HG02798 (cell line): ENCODE data around the gene CD244.

Source experiments
- ATAC-seq: cut with Tn5 transposase; IDR thresholded peaks from one replicate; pipeline ENCODE4 v1.9.1; 2021; ENCODE audit warnings: mild to moderate bottlenecking; ENCODE audit not compliant: unreplicated experiment, poor library complexity

The CD244 gene

DNA sequence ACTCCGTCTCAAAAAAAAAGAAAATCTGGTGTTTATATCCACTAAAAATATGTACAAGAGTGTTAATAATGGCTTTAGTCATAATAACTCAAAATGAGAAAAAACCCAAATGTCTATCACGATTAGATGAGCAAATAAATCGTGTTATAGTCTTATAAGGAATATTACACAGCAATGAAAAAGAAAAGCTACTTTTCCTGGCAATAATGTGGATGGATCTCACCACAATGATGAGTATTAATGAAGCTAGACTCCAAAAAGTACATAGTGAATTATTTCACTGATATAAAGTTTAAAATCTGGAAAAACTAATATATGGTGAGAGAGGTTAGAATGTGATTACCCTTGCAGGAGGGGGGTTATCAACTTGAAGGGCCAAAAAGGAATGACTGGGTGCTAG, 9.7 kb downstream of the CD244 start:
- ATAC-seq = no peak

DNA sequence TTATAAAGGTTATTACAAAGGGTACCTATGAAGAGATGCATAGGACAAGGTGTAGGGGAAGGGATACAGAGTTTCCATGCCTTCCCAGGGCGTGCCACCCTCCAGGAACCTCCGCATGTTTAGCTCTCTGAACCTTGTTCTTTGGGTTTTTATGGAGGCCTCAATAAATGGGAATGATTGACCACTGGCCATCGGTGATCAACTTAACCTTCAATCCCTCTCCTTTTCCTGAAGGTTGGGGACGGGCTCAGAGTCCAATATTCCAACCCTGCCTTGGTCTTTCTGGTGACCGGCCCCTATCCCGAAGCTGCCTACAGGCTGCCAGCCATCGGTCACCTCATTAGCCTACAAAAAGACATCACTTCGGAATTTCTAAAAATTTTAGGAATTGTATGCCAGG, 11.7 kb downstream of the CD244 start:
- no peak for ATAC-seq

DNA sequence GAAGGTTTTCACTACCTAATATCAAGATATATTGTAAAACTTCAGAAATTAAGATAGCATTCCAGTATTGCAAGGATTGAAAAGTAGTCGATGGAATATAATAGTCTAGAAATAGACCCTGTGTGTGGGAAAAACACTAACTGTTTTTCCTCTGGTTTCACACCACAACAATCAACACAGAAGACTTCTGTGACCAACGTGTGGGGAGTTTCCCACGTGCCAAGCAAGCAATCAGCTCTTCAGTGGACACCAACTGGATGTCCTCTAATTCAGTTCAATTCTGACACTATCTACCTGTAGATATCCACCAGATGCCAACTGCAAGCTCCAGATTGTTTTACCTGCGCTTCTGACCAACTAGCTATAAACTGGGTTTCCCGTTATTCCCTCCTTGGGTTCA, 12.1 kb downstream of the CD244 start:
- ATAC-seq = no peak

DNA sequence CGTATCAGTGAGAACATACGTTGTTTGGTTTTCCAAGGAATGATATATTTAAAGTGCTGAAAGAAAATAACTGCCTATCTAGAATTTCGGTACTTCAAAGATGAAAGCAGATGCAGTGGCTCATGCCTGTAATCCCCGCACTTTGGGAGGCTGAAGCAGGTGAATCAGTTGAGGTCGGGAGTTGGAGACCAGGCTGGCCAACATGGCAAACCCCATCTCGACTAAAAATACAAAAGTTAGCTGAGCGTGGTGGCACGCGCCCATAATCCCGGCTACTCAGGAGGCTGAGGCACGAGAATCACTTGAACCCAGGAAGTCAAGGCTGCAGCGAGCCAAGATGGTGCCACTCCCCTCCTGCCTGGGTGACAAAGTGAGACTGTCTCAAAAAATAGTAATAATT, 16.4 kb downstream of the CD244 start:
- ATAC-seq = no peak

DNA sequence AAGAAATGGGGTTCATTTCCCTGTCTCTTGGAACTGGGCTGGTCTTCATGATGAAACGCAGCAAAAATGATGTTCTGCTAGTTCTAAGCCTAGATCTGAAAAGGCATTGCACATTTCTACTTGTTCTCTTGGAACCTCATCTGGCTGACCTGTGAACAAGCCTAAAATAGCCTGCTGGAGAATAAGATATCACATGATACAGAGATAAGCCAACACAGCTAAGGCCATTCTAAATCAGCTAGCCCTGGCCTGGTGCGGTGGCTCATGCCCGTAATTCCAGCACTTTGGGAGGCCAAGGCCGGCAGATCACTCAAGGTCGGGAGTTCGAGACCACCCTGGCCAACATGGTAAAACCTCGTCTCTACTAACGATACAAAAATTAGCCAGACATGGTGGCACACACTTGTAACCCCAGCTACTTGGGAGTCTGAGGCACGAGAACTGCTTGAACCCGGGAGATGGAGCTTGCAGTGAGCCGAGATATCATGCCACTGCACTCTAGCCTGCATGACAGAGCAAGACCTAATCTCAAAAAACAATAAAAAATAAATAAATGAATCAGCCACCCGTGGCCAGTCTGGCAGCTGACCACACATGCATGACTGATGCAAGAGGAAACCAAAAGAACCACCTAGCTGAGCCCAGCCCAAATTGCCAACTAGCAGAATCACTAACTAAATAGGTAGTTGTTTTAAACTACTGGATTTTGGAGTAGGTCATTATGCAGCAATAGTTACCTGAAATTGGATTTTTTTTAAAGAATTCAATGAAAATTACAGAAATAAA, 18.0 kb downstream of the CD244 start:
- no peak for ATAC-seq

DNA sequence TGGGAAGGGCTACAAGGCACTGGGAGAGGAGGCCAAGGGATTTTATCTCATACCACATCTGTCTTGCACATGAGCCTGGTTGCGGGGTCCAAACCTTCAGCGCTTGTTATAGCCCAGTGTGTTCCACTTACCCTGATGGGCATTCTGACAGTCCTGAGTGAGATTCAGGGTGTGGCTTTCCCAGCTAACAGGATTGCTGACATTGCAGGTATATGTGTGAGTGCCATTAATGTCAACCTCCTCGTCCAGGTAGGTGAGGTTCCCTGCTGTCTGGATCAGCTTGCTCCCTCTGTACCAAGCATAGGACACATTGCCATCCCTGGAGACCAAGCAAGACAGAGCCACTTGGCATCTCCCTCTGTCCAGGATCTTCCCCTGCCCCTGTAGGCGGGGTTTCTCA, 21.6 kb downstream of the CD244 start:
- ATAC-seq = no peak

DNA sequence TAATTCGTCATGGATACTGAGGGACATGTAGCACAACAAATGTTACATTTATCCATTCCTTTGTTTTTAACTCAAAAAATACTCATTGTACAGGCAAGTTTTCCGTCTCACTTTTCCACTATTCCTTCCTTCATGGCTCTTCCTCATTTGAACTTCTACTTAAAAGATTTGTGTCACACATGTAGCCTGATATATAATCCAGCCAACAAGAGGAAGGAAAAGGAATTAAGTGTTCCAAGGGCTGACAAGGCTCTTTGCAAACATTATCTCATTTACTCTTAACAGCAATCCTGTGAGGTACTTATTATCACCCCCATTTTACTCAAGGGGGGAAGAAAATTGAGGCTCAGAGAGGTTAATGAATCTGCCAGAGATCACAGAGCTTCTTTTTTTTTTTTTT, 22.9 kb downstream of the CD244 start:
- ATAC-seq = no peak

DNA sequence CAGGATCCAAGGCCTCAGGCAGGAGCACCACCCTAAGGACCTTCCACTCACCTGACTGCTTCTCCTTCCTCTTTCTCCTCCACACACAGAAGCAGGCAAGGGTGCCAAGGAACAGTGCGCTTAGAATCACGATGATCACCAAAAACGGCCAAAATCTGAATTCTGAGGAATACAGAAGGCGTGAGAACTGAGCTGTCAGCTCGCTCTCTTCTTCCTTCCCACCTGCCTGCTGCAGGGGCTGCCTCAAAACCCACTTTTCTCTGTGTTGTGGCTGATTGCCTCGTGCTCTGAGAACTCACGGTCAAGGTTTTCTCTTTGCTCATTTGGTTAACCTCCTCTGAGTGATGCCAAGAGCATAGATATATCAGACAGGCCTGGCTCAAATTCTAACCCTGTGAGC, 23.8 kb downstream of the CD244 start:
- ATAC-seq = no peak

DNA sequence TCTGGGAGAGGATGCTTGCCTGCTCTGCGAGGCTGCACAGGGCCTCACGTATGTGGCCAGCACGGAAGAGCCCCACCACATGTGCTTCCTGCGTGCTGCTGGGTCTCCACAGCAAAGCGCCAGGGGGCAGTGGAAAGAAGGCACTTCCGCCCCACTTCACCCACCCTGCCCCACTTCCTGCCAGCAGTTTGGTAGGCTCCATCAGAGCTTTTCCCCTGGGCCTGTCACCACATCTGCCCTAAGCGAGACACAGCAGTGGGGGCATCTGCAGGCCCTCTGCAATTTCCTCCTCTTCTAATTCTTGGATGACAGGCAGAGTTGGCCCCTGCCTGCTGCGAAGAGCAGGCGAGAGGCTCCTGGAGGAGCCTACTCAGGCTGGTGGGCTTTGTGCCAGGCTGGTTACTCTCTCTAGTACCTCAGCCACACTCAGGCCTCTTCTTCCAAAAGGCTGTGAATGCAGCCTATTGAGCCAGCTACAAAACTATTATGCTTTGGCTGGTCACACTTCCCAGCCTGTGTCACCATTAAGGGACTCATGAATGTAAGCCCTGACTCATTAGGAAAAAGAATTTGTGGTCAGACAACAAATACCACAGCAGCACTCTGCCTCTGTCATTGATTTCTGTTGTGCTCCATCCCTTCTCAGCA, 25.0 kb downstream of the CD244 start:
- ATAC-seq = peak; percentile 75

DNA sequence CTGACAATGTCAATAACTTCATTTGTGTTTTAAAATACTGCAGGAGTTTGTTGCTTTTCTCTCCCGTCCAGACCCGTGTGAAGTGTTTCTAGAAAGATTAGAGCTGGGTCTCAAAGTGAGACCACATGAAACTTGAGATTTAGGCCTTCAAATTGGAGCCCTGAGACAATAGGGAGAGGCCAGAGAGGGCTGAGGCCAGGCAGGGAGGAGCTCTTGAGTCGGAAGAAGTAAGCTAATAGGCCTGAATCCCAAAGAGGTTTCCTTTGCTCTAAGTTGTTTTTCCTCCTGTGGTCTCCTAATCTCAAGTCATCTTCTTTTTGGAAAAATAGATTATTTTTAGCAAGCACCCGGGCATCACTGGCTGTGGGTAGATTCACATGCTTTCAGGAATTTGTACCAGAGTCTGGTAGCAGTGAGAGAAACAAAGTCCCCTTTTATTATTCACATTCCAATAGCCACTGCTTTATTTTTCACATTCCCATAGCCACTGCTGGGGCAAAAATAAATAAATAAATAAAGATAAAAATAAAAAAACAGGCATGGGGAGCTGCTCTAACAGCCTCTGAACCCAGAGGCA, 25.6 kb downstream of the CD244 start:
- ATAC-seq = no peak

DNA sequence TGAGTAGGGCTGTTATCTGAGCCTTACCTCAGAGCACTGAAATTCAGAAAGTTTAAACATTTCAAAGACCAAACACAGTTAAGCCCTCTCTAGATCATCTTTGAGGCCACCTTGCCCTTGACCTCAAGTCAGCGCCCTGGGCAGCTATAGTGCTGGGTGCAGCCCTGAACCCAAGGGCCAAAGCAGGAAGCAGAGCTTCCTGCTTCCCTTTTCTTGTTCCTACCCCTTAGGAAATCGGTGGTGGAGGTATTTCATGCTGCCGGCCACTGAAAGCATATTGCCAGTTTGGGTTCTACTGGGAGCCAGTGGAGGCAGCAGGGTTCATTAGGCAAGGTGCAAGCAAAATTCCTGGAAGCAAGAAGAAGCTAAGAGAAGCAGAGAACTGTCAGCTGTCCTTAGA, 26.1 kb downstream of the CD244 start:
- no peak for ATAC-seq

DNA sequence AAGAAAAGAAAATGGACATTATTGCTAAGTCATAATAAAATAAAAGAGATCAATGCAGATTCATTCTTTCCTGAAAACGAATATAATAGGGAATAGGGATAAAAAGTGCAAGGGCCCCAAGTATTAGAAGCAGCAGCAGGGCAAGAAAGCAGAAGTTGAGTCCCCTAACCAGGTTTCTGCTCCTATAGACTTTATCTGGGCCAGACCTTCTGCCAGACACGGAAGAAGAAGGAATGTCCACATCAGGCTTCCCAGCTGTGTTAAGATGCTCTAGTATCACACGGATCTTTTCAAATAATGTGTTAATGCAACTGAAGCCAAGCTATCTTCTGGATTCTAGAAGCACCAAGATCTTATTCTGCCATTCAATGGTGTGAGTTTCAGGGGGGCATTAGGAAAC, 26.9 kb downstream of the CD244 start:
- no peak for ATAC-seq

DNA sequence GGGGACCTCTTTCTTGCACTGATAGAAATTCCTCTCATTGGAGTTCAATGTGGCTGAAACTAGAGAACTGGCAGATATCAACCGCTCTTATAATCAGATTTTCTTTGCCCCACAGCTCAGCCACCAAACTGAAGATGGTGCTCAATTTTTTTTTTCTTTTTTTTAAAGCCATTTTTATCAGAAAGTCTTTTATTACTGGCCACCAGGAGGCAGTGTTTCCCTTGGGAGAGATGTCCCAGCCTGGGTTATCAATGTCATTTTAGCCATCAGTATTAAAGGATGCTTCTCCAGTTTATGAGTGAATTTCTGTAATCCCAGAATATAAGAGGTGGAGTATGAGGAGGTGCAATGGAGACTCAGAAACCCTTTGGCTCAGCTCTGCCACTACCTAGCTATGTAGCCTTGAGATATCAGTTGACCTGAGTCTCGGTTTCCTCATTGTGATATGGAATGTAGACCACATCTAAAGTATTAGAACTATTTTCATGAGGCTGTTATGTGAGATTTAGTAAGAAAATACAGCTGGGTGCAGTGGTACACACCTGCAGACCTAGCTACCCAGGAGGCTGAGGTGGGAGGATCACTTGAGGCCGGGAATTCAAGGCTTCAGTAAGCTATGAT, 27.6 kb downstream of the CD244 start:
- no peak for ATAC-seq

DNA sequence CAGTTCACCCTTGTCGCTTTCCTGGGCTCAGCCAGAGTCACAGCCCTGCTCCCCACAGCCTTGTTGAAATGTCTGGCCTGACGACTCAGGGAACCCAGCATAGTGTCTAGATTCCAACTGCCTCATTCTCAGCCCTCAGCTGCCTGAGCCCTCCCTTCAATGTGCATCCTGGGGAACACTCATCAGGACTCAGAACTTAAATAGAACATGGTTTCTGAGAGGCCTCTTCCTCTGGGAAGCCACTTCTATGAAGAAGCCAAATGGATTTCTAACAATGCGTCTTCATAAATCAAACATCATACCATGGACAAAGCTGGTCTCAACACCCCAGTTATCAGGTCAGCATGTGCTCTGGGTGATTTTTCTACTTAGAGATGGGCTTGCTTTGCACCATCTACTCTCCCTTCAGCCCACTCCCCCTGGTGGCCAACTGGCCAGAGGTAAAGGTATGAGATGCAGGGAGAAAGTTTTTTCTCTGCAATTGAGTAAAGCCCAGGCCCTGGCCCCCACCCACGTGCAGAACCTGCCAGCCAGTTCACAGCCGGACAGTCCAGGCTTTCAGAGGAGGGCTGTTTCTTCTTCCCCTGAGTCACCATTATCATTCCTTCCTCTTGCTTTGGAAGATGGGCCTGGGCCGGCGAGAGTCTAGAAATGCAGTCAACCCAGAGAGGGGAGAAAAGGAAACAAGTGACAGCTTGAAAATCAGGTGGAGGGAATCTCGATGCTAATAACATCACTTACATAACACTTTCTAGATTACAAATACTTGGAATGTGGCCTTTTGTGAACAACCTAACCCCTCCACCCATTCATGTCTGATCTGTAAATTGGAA, 32.1 kb downstream of the CD244 start:
- ATAC-seq = no peak

DNA sequence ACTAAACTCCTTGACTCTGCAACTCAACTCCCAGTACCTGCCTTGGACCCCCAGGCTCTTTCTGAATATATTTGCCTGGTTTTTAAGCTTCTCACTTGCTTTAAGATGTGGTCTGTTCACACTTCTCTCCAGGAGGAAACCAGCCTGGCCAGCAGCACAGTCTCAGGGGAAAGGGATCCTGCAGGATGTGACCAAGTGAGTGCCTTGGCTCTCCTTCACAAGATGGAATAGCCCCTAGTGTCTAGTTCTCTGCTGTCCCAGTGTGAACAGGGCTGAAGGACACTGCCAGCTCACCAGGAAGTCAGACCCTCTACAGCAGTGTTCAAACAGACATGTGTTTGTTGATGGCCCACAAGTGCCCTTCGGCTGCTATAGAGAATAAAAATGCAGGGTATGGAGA, 32.9 kb downstream of the CD244 start:
- ATAC-seq = no peak

DNA sequence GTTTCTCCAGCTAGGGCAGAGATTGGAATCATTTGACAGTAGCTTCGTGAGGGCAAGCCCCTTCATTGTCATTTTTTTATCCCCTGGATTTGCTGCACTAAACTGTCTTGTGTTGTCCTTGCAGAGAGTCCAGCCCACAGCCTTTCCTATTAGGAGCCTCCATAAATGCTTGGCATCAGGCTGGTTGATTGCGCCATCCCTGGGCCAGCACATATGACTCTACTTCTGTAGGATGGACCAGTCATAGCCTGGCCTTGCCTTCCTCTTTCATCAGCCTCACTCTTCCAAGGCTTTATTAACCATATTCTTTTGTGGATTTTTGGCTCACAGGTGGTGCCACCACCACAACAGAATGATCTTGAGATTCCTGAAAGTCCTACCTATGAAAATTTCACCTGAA, 35.3 kb downstream of the CD244 start:
- no peak for ATAC-seq

DNA sequence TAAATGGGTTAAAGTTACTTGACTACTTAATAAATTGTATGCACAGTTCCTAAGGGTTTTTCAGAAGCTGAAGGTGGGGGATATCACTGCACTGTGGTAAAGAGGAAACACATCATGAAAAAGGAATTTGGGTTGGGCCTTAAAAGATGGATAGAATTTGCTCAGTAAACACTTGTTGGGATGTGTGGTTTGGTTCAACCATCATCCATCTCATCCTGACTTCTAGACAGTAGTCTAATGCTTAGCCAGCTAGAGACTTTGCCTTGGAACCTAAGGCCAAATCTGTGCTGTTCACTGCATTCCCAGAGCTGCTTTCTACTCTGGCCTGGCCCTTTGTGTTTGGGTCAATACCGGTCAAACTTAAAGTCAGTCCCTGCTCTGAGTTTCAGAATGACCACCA, 36.1 kb downstream of the CD244 start:
- ATAC-seq = no peak

DNA sequence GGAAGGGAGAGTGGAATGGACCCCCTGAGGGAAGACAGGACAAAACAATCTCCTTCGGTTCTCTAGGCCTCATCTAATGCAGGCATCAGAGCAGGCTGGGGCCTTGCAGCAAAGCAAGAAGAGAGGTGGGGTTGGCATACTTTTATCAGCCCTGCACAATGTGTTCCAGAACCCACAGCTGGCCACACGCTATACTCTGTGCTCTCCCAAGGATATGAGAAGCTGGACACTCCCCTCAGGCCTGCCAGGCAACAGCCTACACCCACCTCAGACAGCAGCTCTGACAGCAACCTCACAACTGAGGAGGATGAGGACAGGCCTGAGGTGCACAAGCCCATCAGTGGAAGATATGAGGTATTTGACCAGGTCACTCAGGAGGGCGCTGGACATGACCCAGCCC, 39.4 kb downstream of the CD244 start:
- no peak for ATAC-seq

DNA sequence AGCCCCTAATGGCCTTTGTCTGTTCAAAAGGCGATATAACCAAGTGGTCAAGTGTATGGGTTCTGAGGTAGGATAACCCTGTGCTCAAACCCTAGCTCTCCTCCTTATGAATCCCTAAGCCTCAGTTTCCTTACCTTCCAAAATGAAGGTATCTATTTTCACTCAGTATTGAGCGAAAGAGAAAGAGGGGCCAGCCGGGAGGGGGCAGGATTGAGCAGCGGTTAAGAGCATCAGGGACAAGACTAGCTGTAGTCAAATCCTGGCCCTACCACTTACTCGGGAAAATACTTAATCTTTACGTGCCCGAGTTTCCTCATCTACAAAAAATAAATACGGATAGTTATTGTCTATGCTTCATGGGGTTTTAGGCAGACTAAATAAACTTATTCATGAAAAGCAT, 41.1 kb downstream of the CD244 start:
- ATAC-seq = no peak

DNA sequence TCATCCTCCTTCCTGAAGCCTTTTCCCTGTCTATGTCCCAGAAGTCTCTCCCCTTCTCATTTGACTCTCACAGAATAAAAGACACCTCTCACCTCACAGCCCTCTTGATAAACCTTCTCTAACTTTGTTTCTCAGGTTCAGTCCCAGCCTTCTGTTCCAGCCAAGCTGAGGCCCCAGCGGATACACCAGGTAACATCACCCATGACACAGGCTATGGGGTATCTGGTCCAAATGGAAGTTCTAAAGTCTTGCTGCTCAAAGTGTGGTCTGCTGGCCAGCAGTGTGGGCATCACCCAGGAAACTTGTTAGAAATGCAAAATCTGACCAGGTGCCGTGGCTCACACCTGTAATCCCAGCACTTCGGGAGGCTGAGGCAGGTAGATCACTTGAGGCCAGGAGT, 43.5 kb downstream of the CD244 start:
- ATAC-seq = no peak
